ENCODE results near the gene C1QTNF12.

Gene C1QTNF12

GRCh38 chr1:1264868-1265272 lies 18.3 kb upstream of the C1QTNF12 start:
- no peak overlapping the region for H3K4me3 ChIP-seq (ENCODE audit: control insufficient read depth, low read depth, low read length)
- peak; percentile 93 for DNase-seq (ENCODE audit: low read depth)
- TF ChIP-seq, protein P1, sequence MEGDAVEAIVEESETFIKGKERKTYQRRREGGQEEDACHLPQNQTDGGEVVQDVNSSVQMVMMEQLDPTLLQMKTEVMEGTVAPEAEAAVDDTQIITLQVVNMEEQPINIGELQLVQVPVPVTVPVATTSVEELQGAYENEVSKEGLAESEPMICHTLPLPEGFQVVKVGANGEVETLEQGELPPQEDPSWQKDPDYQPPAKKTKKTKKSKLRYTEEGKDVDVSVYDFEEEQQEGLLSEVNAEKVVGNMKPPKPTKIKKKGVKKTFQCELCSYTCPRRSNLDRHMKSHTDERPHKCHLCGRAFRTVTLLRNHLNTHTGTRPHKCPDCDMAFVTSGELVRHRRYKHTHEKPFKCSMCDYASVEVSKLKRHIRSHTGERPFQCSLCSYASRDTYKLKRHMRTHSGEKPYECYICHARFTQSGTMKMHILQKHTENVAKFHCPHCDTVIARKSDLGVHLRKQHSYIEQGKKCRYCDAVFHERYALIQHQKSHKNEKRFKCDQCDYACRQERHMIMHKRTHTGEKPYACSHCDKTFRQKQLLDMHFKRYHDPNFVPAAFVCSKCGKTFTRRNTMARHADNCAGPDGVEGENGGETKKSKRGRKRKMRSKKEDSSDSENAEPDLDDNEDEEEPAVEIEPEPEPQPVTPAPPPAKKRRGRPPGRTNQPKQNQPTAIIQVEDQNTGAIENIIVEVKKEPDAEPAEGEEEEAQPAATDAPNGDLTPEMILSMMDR (IDR thresholded peaks at IDR 0.05; ENCODE audit: control insufficient read depth, insufficient read depth, low read depth, low read length, missing control alignments) = peak; percentile 65

DNA sequence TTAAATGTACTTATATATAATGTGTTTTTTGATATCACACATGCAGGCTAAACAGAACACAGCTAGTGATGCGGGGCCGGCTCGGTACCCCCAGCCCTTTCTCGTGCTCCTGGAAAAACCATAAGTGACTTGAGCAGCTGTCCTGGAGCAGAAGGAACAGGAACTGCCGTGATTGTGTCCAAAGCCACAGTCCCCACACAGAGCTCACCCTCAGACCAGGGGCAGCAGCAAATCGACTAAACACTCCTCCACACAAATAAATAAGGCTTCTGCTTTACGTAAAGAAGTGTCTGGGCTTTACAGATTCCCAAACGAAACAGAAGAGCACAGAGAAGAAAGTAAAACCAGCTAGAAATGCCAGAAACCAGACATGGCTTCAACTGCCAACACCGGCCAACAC lies 17.5 kb upstream of the C1QTNF12 start:
- TF ChIP-seq, protein P1 (IDR thresholded peaks at IDR 0.05; ENCODE audit: control insufficient read depth, insufficient read depth, low read depth, low read length, missing control alignments) = no peak
- no peak overlapping the region for H3K4me3 ChIP-seq (ENCODE audit: control insufficient read depth, low read depth, low read length)
- DNase-seq (ENCODE audit: low read depth) = no peak

GRCh38 chr1:1262758-1263157 lies 16.2 kb upstream of the C1QTNF12 start:
- no peak overlapping the region for H3K4me3 ChIP-seq (ENCODE audit: control insufficient read depth, low read depth, low read length)
- TF ChIP-seq, protein P1 (IDR thresholded peaks at IDR 0.05; ENCODE audit: control insufficient read depth, insufficient read depth, low read depth, low read length, missing control alignments) = no peak

DNA sequence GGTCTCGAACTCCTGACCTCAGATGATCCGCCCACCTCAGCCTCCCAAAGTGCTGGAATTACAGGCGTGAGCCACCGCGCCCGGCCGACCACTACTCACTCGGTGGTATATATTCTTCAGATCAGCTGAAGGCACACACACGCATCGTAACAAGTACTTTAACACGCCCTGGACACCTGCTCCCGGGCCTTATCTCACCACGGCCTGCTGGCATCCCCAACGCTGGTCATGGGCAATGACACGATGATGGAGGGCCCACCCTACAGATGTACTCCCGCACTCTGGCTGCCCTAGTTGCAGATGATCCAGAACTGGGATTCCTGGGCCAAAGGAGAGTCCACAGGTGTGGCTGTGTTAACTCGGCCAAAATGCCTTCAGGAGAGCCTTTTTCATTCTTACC lies 15.5 kb upstream of the C1QTNF12 start:
- DNase-seq (ENCODE audit: low read depth) = no peak
- TF ChIP-seq, protein P1 (IDR thresholded peaks at IDR 0.05; ENCODE audit: control insufficient read depth, insufficient read depth, low read depth, low read length, missing control alignments) = no peak
- H3K4me3 ChIP-seq (ENCODE audit: control insufficient read depth, low read depth, low read length) = no peak overlapping the region

More at GRCh38 chr1:1262758-1263157, 16.2 kb upstream of the C1QTNF12 start:
- no peak for DNase-seq (ENCODE audit: low read depth)

DNA sequence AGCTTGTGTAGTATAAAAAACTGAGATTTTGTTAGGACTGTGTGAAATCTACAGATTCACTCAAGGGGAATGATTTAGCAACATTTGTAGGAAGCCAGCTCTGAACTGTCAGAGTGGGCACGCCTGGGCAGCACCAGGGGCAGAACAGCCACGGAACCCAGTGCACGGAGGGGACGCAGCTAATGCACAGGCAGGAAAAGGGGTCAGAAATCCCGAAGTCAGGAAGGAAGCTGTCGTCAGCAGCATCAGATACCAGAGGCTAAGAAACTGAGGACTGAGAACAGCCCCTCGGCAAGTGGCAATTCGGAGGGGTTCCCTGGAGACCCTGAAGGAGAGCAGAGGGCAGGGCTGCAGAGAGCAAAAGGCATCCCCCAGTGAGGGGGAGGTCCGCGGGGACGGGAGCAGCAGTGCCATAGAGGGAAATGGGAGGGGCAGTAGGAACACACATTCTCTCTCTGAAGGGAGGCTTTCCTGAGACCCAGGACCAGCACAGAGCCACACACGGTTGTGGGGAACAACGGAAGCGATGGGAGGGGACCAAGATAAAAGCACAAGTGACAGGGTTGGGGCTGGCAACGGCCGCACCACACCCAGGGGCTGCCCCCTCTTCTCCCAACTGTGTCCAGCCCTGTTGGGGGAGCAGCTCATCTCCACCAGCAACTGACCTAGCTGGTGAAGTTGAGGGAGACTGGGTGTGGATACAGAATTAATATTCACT lies 14.5 kb upstream of the C1QTNF12 start:
- no peak overlapping the region for H3K4me3 ChIP-seq (ENCODE audit: control insufficient read depth, low read depth, low read length)
- no peak for DNase-seq (ENCODE audit: low read depth)
- TF ChIP-seq, protein P1 (IDR thresholded peaks at IDR 0.05; ENCODE audit: control insufficient read depth, insufficient read depth, low read depth, low read length, missing control alignments) = no peak

GRCh38 chr1:1259951-1260600 lies 13.6 kb upstream of the C1QTNF12 start:
- TF ChIP-seq, protein P1 (IDR thresholded peaks at IDR 0.05; ENCODE audit: control insufficient read depth, insufficient read depth, low read depth, low read length, missing control alignments) = no peak
- DNase-seq (ENCODE audit: low read depth) = no peak
- H3K4me3 ChIP-seq (ENCODE audit: control insufficient read depth, low read depth, low read length) = no peak overlapping the region

Measured in AG09309 (cell line).